Adrenal gland (tissue), 5 donors: Measurements from ENCODE around the gene ZBTB34.

ENCODE experiments used
- CTCF ChIP-seq, 6 experiments: fragments of 450-650 bp in 4 of 6; fragments of 200-600 bp in 2 of 6; sonication (generic) in 1 of 6; IDR thresholded peaks; 1 replicate in 5 of 6; 2 replicates in 1 of 6; pipeline versions ENCODE4 v1.5.1 to v1.8.0; 2016 to 2021; ENCODE audit warnings: antibody characterized with exemption in 6 of 6, mild to moderate bottlenecking in 2 of 6, moderate library complexity in 1 of 6
- POLR2A ChIP-seq, 2 donors: fragments of 450-650 bp; IDR thresholded peaks; one replicate each; pipeline ENCODE4 v1.6.1; 2017; ENCODE audit warnings: antibody characterized with exemption in 2 of 2, mild to moderate bottlenecking in 2 of 2, moderate library complexity in 1 of 2
- donor health status: DM: no; HTN: no; CAD: no.

GRCh38 chr9:126915281-126915816 is 54.9 kb downstream of the ZBTB34 start:
- TF ChIP-seq POLR2A (IDR thresholded peaks at IDR 0.05): no peak
- no peak for TF ChIP-seq CTCF (IDR thresholded peaks at IDR 0.05)
